HG03469 (cell line): ENCODE data around the gene ST14.
A peak's percentile ranks its signal among the peaks of the same experiment; 100 is the strongest.

ENCODE experiments used
- ATAC-seq: cut with Tn5 transposase; IDR thresholded peaks from one replicate; pipeline ENCODE4 v1.9.1; 2021; ENCODE audit warnings: mild to moderate bottlenecking, moderate library complexity, moderate number of reproducible peaks; ENCODE audit not compliant: unreplicated experiment

The ST14 gene

DNA sequence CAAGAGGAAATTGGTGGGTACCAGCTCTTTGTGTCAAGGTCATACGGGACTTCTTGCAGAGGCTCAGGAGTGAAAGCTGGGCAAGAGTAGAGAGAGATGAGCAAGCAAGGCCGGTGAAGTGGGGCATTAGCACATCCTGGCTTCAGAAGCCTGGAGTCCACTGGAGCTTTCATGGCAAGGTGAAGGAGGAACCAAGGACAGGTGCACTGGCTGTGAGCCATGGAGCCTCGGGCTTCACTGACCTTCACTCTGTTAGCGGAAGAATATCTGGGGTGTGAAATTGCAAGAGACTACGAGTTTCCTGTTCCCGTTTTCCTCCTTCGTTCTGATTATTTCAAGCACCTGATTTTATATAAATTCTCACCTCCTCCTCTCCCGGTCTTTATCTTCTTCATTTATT, 25.9 kb upstream of the ST14 start:
- ATAC-seq, result no peak

DNA sequence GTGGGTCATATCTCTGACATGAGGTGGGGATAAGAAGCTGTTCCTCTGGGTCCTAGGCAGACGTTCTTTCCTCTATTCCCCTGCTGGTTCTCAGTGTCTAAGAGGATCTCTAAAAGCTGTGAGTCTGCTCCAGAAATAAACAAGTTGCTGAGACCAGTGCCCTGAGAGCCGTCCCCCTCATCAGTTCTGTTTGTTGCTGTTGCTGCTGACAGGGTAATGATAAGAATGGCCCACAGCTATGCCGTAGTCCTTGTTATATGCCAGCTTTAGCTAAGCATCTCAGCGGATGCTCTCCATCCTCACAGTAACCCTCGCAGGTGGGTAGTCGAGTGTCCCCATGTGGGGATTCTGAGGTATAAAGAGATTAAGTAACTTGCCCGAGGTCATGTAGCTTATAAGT, 23.5 kb upstream of the ST14 start:
- no peak for ATAC-seq

DNA sequence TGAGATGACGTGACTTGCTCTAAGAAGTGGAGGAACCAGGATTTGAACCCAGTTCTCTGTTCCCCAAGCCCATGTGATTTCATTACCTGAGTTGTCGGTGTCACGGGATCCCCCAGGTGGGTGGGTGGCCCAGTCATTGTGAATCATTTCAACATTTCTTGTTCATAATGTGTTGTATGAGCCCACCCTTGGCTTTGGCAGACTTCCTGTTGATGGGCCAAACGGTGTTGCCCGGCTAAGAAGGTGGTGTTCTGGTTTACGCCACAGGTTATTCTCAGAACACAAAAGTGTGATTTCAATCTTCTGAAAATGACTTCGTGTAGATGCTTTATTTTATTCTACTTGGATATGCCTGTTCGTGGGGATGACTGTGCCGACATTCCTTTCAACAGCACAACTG, 21.6 kb upstream of the ST14 start:
- ATAC-seq, result no peak

DNA sequence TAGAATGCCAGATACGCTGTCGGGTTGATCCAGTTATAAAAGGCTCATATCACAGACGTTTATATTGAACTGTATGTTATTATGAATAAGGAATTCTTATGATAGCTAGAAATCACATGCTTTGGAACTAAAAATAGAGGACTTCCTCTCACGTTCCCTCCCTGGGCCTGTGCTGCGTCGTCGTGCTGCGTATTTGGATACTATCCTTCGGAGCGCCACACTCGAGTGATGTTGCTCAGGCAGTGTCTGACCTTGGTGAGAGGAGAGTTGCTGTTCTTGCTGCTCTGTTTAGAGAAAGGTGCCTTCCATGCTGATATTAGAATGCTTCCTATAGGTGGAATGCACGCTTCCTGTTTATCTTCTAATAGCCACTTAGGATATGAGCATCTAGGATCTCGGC, 20.2 kb upstream of the ST14 start:
- ATAC-seq, result no peak

DNA sequence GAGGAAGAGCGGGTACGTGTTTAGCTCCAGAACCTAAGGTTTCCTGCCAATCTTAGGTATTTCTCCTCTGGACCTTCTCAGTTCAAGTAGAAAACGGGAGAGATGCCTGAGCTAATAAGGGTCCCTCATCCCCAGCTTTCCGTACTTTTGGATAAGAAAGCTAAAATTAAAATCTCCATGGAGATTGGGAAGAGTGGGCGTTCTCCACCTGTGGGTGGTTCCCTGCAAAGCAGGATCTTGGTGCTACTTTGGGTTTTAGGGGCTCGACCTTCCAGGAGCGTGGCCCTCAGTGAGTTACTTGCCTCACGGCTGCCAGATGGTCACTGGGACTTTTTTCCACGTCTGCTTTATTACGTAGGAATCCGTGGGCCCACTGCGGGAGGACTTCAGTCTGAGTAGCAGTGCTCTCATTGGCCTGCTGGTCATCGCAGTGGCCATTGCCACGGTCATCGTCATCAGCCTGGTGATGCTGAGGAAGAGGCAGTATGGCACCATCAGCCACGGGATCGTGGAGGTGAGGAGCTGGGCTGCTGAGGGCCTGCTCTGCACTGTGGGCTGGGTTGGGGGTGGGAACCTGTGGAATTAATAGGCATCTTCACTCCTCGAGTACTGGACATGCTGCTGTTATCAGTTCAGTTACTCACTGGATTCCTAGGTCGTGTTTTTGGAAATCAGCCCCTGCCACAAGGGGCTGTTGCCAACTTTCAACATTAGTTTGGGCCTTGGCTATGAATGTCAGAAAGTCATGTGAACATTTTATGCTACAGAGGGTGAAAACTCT, 17.8 kb upstream of the ST14 start:
- ATAC-seq, result no peak

DNA sequence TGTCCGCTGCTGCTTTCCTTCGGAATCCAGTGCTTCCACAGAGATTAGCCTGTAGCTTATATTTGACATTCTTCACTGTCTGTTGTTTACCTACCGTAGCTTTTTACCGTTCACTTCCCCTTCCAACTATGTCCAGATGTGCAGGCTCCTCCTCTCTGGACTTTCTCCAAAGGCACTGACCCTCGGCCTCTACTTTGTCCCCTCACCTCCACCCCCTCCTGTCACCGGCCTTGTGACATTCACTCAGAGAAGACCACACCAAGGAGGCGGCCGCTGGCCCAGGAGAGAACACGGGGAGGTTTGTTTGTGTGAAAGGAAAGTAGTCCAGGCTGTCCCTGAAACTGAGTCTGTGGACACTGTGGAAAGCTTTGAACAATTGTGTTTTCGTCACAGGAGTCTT, 15.4 kb upstream of the ST14 start:
- ATAC-seq, result no peak

DNA sequence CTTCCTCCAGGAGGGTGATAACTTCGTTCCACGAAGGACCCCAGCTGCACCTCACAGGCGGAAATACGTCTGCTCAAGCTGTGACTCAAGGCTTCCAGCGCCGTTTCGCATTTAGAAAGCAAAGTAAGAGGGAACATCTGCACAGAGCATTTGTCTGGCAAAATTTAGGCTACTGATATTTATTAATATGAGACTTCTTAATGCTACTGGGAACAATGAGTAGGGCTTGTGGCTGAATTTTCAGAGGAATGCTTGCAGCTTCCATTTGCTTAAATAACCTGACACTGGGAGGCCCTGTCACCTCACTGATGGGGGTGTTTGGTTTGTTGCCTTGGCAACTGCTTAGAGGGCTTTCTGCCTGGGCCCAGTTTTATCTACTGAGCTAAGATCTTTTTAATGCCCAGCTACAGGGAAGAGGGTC, 14.7 kb upstream of the ST14 start:
- no peak for ATAC-seq

DNA sequence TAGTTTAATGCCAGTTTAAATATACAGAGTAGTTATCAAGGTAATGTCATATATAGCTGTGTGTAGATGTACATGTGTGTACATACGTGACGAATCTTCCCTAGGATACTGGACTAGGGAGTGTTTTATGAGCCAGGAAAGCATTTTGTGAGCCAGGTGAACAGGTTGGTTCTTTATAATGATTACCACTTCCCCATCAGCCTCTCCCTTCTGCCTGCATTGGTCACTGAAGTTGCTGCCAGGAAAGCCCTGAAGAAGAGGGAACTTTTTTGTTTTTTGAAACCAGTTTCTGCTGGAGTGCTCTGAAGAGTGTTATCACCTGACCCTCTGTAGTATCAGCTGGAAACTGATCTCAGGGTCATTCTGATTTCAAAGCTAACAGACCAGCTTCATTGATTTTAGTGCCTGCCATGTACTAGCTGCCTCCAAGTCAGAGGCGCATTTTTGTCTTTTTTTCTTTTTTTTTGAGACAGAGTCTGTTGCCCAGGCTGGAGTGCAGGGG, 14.2 kb upstream of the ST14 start:
- ATAC-seq, result no peak

DNA sequence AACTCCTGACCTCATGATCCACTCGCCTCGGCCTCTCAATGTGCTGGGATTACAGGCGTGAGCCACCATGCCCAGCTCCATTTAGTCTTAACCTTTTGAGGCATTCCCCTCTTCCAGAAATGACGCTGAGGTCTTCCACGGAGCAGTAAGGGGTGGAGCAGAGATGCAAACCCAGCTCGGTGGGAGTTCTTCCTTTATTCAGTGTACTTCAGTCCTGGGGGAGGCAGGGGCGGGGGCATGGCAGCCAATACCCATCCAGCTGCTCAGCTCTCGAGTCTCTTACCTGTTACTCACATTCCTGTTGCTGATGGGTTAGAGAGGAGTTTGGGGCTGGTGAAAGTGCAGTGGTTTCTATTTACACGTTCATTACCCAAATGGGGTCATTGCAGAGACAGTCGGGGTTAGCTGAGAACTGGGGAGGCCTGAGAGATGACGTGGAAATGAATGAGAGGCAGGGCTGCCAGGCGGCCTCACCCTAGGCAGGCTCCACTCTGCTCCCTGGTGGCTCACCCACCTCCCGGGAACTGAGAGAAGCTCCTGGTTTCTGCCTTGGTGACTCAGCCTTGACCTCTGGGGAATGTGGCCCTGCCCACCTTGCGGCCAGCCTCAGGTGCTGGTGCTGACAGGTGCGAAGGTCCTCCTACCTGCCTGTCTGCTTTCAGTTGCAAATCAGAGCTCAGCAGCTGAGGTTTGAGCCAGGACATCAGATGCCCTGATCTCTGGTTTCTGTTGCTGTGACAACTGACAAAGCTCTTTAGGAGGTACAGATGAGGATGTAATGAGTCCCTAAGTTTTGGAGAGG, 13.4 kb upstream of the ST14 start:
- no peak for ATAC-seq

DNA sequence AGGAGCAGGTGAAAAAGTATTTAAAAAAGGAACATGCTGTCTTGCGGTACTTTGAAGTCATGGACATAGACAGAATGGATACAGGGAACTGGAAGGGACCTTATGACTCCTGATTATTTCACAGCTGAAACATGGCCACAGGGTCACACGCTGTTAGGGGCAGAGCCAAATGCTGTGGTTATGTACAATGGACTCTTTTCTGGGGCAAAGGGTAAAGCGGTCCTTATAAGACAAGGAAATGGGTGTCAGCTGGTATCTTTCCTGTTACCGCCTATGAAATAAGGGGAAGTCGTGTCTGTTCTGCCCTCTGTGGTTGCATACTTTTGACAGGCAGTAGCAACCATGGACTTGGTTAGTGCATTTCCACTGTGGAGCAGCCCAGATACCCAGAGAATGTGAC, 12.8 kb upstream of the ST14 start:
- no peak for ATAC-seq

DNA sequence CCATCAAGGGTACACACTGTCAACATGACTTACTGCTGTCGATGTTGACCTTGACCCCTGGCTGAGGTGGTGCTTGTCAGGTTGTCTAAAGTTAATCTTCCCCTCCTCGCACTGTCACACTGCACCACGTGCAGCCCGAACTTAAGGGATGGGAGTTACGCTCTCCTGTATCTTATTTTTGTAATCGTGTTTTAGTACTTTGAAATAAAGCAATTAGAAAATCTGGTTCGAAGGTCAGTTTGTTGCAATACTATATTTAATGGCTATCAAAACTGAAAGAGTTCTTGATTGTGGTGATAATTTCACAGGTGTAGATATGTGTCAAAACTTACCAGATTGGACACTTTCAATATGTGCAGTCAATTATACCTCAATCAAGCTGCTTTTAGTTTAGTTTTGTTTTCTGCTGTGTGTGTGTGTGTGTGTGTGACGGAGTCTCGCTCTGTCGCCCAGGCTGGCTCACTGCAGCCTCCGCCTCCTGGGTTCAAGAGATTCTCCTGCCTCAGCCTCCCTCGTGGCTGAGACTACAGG, 10.7 kb upstream of the ST14 start:
- no peak for ATAC-seq

DNA sequence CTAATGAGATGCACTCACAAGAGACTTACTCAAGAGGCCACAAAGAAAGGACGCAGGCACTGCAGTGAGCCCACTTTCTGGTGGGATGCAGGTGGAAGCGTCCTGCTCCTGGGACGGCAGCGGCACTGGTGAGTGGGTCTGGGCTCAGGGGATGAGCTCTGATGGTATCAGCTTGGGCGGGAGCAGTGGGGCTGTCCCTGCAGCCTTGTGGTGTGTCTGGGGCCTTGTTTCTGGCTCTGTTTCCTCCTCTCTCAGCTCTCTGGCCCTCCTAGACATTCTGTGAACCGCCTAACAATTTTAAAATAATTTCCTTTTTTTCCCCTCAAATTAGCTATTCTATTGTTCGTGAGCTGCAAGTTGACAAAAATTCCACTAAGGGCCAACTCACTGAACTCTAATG, 8.8 kb upstream of the ST14 start:
- peak; percentile 39 for ATAC-seq

DNA sequence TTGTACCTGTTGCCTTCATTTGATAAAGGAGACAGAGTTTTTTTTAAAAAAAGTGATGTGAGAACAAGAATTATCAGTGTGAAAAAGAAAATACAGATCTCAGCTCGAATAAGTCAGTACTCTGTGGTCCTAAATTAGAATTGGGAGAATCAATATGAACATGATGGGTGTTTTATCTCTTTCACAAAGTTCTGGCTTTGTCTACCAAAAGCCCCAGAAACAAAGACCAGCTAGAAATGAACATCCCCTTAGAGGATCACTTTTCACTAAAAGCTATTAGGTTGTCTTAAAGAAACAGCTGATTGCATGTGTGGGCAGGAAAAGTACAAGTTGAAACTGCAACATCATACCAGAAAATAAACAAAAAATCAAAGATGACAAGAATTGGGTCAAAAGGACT, 8.4 kb upstream of the ST14 start:
- ATAC-seq, result peak; percentile 18

DNA sequence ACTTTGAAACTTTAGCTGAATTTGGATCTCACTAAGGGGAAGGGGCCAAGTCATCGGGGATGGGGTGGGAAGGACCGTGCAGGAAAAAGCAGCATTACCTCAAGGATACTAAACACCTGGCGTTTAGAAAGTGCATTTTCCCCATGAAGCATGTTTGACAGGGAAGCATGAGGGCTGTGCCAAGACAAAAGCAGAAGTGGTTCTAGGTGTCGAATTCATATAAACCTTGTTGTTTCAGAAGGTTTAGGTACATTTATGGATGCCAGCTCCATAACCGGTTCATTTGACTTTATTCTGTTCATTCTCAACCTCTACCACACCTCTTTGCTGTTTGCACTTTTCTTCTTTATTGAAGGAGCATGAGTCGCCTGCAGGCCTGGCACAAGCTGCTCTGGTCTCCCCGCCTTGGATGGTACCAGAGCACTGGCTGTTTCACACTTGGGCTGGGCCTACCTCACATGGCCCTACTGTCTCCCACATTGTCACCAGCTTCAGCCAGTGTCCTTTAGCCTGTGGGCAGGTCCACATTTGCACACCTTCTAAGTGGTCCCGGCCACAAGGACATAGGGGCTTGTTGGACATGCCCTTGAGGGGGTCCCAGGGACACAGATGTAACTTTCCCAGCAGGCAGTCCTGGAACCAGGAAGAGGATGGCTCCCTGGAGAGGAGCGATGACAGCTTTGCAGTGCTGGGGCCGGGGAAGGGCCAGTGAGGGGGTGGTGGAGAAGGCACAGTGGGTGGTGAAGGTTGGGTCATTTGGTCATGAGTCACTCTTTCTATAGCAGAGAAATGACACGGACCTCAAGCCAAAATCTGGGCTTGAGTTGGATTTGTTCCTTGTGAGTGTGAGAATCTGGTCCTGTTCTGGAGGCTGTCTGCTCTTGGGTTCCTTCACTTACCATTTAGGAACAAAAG, 3.2 kb upstream of the ST14 start:
- ATAC-seq, result no peak

DNA sequence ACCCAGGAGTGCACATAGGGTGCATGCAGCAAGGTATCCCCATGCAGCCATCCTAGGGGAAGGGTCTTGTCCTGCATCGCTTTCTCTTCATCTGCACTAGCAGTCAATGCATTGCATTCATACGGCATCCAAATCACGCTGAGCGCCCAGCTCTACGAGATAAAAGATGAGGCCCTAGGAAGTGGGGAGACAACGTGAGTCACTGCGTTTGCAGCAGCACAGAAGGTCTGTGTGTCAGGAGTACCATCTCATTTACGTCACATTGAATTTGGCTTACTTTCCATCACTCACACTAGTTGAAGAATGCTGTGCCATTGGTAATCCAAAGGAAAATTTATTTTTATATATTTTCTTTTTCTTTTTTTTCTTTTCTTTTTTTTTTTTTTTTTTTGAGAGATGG, 2.5 kb upstream of the ST14 start:
- no peak for ATAC-seq

DNA sequence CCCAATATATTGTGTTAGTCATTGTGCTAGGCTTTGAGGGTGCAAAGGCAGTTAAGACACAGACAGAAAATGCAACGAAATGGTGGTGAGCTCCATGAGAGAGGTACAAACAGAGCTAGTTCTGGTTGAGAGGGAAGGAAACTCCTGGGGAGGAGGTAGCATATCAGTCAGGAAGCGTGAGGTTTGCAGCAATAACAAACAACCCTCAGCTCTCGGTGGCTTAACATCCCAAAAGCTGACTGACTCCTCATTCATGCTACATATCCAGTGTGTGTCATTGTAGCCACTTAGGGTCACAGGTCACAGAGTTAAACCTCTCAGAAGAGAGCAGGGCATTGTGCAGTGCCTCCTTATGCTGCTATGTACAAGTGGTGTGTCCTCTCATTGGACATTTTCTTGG, 1.7 kb upstream of the ST14 start:
- ATAC-seq, result no peak

DNA sequence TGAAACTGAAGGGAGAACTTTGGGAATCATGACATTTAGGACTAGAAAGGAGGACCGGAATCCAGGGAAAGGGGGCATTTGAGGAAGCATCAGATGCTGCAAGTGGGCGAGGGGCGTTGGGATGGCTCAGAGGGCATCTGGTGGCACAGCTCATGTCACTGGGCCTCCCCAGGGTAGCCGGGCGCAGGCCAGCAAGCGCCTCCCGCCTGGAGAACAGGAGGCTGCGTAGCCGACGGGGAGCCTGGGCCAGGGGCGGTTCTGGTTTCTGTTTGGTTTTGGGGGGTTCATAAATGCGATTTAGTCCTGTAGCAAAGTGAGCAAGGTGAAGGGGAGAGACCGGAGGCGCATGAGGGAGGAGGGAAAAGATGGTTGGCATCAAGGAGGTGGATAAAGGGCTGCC, 443 bp upstream of the ST14 start:
- no peak for ATAC-seq

DNA sequence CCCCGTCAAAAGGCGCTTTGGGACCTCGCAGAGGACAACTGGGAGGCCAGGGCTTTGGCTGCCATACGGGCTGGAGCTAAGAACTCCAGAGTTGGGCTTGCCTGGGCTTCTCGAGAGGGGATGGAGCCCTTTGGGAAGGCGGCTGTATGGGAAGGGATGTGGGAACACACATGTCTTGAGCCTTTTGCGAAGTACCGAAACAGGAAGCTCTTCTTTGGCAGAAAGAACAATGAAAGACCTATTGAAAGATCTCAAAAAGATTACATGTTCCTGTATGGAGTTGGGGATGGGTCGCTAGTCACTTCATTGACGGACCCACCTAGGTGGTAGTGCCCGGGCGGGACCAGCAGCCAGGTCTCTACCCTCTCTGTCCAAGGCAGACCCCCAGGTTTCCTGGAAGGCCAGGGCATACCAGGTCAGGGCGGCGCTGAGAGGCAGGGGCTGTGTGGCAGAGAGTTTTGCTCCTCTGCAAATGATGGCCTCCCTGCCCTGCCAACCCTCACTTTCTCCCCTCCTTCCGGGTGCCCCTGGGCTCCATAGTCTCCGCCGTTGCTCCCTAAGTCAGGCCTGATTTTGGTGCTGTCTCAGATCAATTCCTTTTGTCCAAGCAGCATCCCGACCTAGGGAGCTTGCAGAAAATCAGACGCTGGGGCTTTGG, 1.0 kb downstream of the ST14 start:
- no peak for ATAC-seq

DNA sequence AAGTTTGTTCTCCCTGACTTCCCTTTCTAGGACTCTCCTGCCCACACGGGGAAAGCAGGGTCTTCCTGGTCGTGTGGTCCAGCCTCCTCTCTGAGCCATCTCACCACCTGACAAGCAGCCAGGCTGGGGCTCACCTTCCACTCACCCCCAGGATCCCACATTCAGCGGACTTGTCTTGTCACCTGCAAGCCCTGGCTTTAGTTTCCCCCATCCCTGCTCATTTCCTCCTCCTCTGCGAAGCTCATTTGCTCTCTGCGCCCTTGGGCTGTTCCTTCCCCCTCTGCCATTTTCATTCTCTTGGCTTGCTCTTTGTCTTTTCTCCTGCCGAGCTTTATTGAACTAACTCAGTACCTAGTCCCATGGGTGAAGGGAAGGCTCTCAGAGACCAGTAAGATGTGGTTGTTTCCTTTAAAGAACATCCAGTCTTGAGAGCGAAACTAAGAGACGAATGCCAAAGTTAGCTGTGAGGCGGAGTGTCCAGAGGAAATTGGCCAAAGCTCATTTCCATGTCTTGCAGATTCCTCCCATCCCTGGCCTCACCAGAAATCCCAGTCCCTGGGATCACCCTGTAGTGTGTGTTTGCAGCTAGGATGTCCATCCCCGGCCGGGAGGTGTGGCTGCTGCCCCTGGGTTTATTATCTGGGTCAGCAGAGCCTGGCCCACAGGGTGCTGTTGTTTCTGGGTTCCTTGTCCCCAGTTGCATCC, 2.0 kb downstream of the ST14 start:
- ATAC-seq, result no peak

DNA sequence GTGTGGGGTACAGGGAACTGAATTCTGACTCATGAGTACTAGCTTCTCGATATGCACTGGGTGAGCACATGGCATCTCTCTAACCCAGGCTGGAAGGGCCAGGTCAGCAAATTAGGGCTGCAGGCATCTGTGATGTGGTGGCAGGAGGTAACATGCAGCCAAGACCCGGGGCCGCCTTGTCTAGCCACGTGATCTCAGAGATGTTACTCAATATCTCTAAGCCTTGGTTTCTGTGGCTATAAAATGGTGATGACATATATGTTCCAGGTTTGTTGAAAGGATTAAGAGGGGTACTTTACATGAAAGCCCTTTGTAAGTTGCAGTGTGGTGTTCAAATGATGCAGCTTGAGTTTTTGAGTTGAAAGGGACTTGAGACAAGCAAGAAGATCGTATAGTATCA, 3.2 kb downstream of the ST14 start:
- no peak for ATAC-seq
